Lung (tissue), 12 donors: ENCODE results near the gene ARL1. TPM values are rescaled to one million over a fixed set of nuclear protein-coding genes. Genes with fewer than 3 reads are reported as not detected.
"Not testable (repeated sequence)": the region's sequence is repeated elsewhere in the genome, so short reads cannot be mapped to it uniquely, and the experiment has no call there.

ENCODE experiments used
- ATAC-seq: fragments of 200-7000 bp; cut with Tn5 transposase; one replicate; pipeline ENCODE4 v1.9.1; 2020; ENCODE audit warnings: moderate number of reproducible peaks; ENCODE audit not compliant: insufficient read depth, low FRiP score
- DNase-seq, 3 donors: peaks; one replicate each; pipeline ENCODE4 v3.0.0-alpha.2; 2013 to 2017
- H3K27ac ChIP-seq, 2 donors: one replicate each; pipeline ENCODE4 v1.5.1; 2013; ENCODE audit warnings: mild to moderate bottlenecking in 2 of 2, moderate library complexity in 2 of 2, control low read depth in 1 of 2, inconsistent platforms in 1 of 2, low read depth in 1 of 2, low read length in 1 of 2
- H3K27me3 ChIP-seq, 3 donors: one replicate each; pipeline ENCODE4 v1.5.1; 2013; ENCODE audit warnings: low read length in 2 of 3; ENCODE audit not compliant: control insufficient read depth in 3 of 3, insufficient read depth in 3 of 3
- H3K36me3 ChIP-seq, 4 donors: one replicate each; pipeline ENCODE4 v1.5.1; 2013; ENCODE audit warnings: low read length in 4 of 4, mild to moderate bottlenecking in 1 of 4, moderate library complexity in 1 of 4; ENCODE audit not compliant: control insufficient read depth in 4 of 4, insufficient read depth in 4 of 4
- H3K4me1 ChIP-seq, 5 donors: one replicate each; pipeline ENCODE4 v1.5.1; 2013; ENCODE audit warnings: low read length in 5 of 5, mild to moderate bottlenecking in 2 of 5, moderate library complexity in 1 of 5; ENCODE audit not compliant: control insufficient read depth in 5 of 5, insufficient read depth in 5 of 5
- H3K4me3 ChIP-seq: one replicate; pipeline ENCODE4 v1.5.1; 2013; ENCODE audit warnings: mild to moderate bottlenecking, control low read depth, moderate library complexity
- H3K9ac ChIP-seq, 2 donors: one replicate each; pipeline ENCODE4 v1.5.1; 2013; ENCODE audit warnings: low read length in 2 of 2, control low read depth in 1 of 2; ENCODE audit not compliant: insufficient read depth in 1 of 2
- H3K9me3 ChIP-seq, 4 donors: one replicate each; pipeline ENCODE4 v1.5.1; 2013; ENCODE audit warnings: low read length in 3 of 4, mild to moderate bottlenecking in 1 of 4, moderate library complexity in 1 of 4; ENCODE audit not compliant: control insufficient read depth in 4 of 4, insufficient read depth in 3 of 4
- WGBS, 2 donors: extraction: QIAGEN DNeasy Blood & Tissue Kit; methylation state at CpG; one replicate each; pipeline ENCODE4 v1.1.7; 2013; 5-methylcytosine and 5-hydroxymethylcytosine counted together
- polyA plus RNA-seq, 2 donors: library from polyadenylated mRNA; stranded (reverse); fragments of 200-250 nt; gene quantifications; one replicate each; pipeline ENCODE4 v1.2.1, GENCODE V29; 2013
- total RNA-seq, 2 donors: library from RNA; depleted of rRNA in 1 of 2; stranded (reverse); fragments of >200 nt in 1 of 2; gene quantifications; one replicate each; pipeline ENCODE4 v1.2.1, GENCODE V29; 2014 to 2021
- TF ChIP-seq, protein P1 (sequence below): IDR thresholded peaks from 2 replicates; pipeline ENCODE4 v1.5.1; 2012; ENCODE audit warnings: mild to moderate bottlenecking; ENCODE audit errors: control extremely low read depth, extremely low read depth
- donor health status: control.
- donor health status: control.
- donor health status: Bipolar disorder and iron deficiency.
- donor health status: healthy.
- donor health status: DM: yes; HTN: yes; CAD: no.

ARL1 gene
- total and polyA plus RNA-seq, 4 donors: 28.7 to 87.4 (median 64.8) TPM

DNA sequence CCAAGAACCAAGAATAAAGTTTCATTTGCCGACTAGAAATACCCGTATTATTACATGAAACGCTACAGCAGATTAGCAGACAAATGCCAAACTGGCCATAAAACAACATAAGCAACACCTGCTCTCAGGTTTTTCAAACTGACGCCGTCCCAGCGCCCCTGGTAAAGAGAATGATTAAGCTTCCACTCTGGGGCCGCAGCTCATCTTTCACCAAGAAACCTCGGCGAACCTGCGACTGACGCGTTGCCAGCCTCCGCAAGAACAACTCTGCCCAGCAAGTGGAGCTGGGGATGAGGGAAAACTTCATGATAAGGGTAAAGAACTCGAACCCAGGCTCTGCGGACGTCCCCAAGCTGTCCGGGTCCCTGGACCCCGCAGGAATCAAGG lies 530 bp downstream of the ARL1 start:
- Histone ChIP-seq H3K9ac (peak overlapping the region; percentile 45 to 94), H3K27me3 (no peaks in the 10 kb centered on the region), H3K36me3 (peaks cover 0 to under 1% (median 0%) of the 10 kb centered on the region in 4 donors), H3K4me1 (peaks cover 1 to 10% (median 6%) of the 10 kb centered on the region in 5 donors), H3K27ac (peak overlapping the region; percentile 89 to 92), H3K4me3 (peak overlapping the region; percentile 83), H3K9me3 (no peaks in the 10 kb centered on the region)
- DNase-seq (no peak), ATAC-seq (peak; percentile 1)
- WGBS, 2 donors: 0% methylated on average over 18 of the region's 18 CpGs
- TF ChIP-seq, protein P1, sequence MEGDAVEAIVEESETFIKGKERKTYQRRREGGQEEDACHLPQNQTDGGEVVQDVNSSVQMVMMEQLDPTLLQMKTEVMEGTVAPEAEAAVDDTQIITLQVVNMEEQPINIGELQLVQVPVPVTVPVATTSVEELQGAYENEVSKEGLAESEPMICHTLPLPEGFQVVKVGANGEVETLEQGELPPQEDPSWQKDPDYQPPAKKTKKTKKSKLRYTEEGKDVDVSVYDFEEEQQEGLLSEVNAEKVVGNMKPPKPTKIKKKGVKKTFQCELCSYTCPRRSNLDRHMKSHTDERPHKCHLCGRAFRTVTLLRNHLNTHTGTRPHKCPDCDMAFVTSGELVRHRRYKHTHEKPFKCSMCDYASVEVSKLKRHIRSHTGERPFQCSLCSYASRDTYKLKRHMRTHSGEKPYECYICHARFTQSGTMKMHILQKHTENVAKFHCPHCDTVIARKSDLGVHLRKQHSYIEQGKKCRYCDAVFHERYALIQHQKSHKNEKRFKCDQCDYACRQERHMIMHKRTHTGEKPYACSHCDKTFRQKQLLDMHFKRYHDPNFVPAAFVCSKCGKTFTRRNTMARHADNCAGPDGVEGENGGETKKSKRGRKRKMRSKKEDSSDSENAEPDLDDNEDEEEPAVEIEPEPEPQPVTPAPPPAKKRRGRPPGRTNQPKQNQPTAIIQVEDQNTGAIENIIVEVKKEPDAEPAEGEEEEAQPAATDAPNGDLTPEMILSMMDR: no peak

DNA sequence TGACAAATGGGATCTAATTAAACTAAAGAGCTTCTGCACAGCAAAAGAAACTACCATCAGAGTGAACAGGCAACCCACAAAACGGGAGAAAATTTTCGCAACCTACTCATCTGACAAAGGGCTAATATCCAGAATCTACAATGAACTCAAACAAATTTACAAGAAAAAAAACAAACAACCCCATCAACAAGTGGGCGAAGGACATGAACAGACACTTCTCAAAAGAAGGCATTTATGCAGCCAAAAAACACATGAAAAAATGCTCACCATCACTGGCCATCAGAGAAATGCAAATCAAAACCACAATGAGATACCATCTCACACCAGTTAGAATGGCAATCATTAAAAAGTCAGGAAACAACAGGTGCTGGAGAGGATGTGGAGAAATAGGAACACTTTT lies 16.4 kb downstream of the ARL1 start:
- 65 to 75% methylated on average over 2 to 3 of the region's 3 CpGs for WGBS, 2 donors
- H3K27me3 ChIP-seq, ATAC-seq, H3K9me3 ChIP-seq, H3K9ac ChIP-seq, H3K4me3 ChIP-seq, DNase-seq, H3K4me1 ChIP-seq, H3K27ac ChIP-seq: not testable (repeated sequence)
- peaks cover 11 to 36% (median 25%) of the 10 kb centered on the region in 4 donors for H3K36me3 ChIP-seq

DNA sequence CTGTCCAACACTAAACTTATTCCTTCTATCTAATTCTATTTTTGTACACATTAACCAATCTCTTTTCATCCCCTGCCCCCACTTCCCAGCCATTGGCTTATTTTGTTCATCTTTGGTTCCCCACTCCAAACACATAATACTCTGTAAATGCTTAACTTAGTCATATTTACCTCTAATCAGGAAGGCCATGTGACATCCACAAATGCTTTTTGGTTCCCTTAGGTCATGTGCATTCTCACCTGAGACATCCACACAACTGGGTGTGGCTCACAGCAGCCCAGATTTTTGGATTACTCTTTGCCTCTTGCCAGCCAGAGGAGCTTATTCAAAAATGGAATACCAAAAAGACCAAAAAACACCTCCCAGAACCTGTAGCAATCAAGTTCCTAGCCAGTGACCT lies 28.4 kb downstream of the ARL1 start:
- H3K4me1 ChIP-seq: no peaks in the 10 kb centered on the region
- no peaks in the 10 kb centered on the region for H3K27me3 ChIP-seq
- H3K9me3 ChIP-seq: no peaks in the 10 kb centered on the region
- DNase-seq (no peak), ATAC-seq (no peak)
- no peak overlapping the region for H3K4me3 ChIP-seq
- peaks cover 16 to 31% (median 22%) of the 10 kb centered on the region in 4 donors for H3K36me3 ChIP-seq
- H3K27ac ChIP-seq: no peak overlapping the region
- TF ChIP-seq, protein P1: no peak
- H3K9ac ChIP-seq: no peak overlapping the region

DNA sequence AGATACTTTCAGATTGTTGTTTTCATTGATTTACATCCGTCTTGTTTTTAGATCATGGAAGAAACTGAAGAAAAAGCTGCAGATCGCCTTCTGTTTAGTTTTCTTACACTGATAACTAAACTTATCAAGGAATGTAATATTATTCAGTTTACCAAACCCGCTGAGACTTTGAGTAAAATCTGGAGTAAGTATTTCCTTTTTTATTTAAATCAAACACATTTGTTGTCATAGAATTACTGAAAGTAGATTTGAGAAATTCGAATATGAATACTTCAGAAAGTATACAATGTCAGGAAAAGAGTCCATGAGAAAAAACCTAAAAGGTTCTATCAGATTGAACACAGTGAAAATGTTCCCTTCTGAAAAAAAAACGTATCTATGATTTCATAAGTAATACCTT lies 32.0 kb downstream of the ARL1 start:
- no peak overlapping the region for H3K9ac ChIP-seq
- H3K9me3 ChIP-seq: no peaks in the 10 kb centered on the region
- H3K27ac ChIP-seq: no peak overlapping the region
- ATAC-seq: no peak
- TF ChIP-seq, protein P1: no peak
- peaks cover 23 to 32% (median 29%) of the 10 kb centered on the region in 4 donors for H3K36me3 ChIP-seq
- no peak overlapping the region for H3K4me3 ChIP-seq
- H3K27me3 ChIP-seq: no peaks in the 10 kb centered on the region
- WGBS, 2 donors: 87 to 91% methylated on average over 5 of the region's 5 CpGs
- no peaks in the 10 kb centered on the region for H3K4me1 ChIP-seq
- DNase-seq: no peak
